H1 (cell line): ENCODE measurements around the gene PTPRJ. TPM values are rescaled to one million over a fixed set of nuclear protein-coding genes. Genes with fewer than 3 reads are reported as not detected.

Experiments
- CTCF ChIA-PET: fragments of 300-600 bp; sonication (Branson Sonifier 250); formaldehyde crosslinking; loops from one replicate; lab custom pipeline; 2021; ENCODE audit not compliant: partially characterized antibody; lab: Charles Lee
- POLR2A ChIA-PET: fragments of 300-600 bp; sonication (Branson Sonifier 250); formaldehyde crosslinking; loops from one replicate; lab custom pipeline; 2021; ENCODE audit warnings: inconsistent platforms; ENCODE audit not compliant: partially characterized antibody; lab: Charles Lee
- DNase-seq, 2 experiments: peaks; one replicate each; pipeline versions ENCODE4 v3.0.0 to v3.0.0-alpha.2; 2010 to 2022; ENCODE audit warnings: low spot score in 2 of 2, low read depth in 1 of 2, mixed read lengths in 1 of 2
- FAIRE-seq: peaks from 2 replicates; lab custom pipeline; 2011; peaks lifted over from hg19 to GRCh38; lab: Jason Lieb, UNC
- H2AFZ ChIP-seq: 2 replicates; pipeline ENCODE4 v1.8.1; 2012; ENCODE audit warnings: low read length, inconsistent platforms
- H2AK5ac ChIP-seq: 2 replicates; pipeline ENCODE4 v1.6.1; 2013; ENCODE audit warnings: low read depth, low read length
- H2BK120ac ChIP-seq: replicated peaks from 2 replicates; pipeline ENCODE3; 2013; ENCODE audit warnings: low read depth, low read length, inconsistent platforms
- H2BK12ac ChIP-seq: 2 replicates; pipeline ENCODE4 v1.6.1; 2013; ENCODE audit warnings: low read depth, low read length
- H2BK15ac ChIP-seq: 2 replicates; pipeline ENCODE4 v1.6.1; 2013; ENCODE audit warnings: low read length
- H2BK20ac ChIP-seq: 2 replicates; pipeline ENCODE4 v1.6.1; 2013; ENCODE audit warnings: low read length
- H2BK5ac ChIP-seq: 2 replicates; pipeline ENCODE4 v1.6.1; 2013; ENCODE audit warnings: low read depth, low read length
- H3K14ac ChIP-seq: 2 replicates; pipeline ENCODE4 v1.6.1; 2013; ENCODE audit warnings: inconsistent platforms; ENCODE audit not compliant: insufficient read length
- H3K18ac ChIP-seq: 2 replicates; pipeline ENCODE4 v1.6.1; 2013; ENCODE audit warnings: low read length; ENCODE audit errors: extremely low read depth
- H3K23ac ChIP-seq: 2 replicates; pipeline ENCODE4 v1.6.1; 2013; ENCODE audit warnings: inconsistent platforms; ENCODE audit not compliant: insufficient read length
- H3K23me2 ChIP-seq: 2 replicates; pipeline ENCODE4 v1.6.1; 2013; ENCODE audit warnings: low read depth, low read length
- H3K27ac ChIP-seq: 2 replicates; pipeline ENCODE4 v1.6.1; 2011; ENCODE audit warnings: low read depth, low read length, inconsistent platforms
- H3K27me3 ChIP-seq, 4 experiments: replicated peaks in 1 of 4; 1 replicate in 1 of 4; 2 replicates in 3 of 4; pipeline versions ENCODE4 v1.6.1 to v1.8.1; 2011 to 2013; ENCODE audit warnings: low read length in 3 of 4, mild to moderate bottlenecking in 3 of 4, inconsistent platforms in 2 of 4, mixed read lengths in 2 of 4, moderate library complexity in 1 of 4; ENCODE audit not compliant: control insufficient read depth in 3 of 4, insufficient read depth in 3 of 4; ENCODE audit errors: extremely low read depth in 1 of 4
- H3K36me3 ChIP-seq, 4 experiments: 2 replicates each; pipeline versions ENCODE4 v1.6.1 to v1.8.1; 2011 to 2013; ENCODE audit warnings: mild to moderate bottlenecking in 4 of 4, low read length in 3 of 4, moderate library complexity in 2 of 4, control low read depth in 1 of 4, inconsistent platforms in 1 of 4; ENCODE audit not compliant: insufficient read depth in 4 of 4, control insufficient read depth in 2 of 4
- H3K4ac ChIP-seq: replicated peaks from 2 replicates; pipeline ENCODE3; 2013; ENCODE audit warnings: low read length, low read depth, mixed read lengths, inconsistent platforms; ENCODE audit not compliant: insufficient read length
- H3K4me1 ChIP-seq, 4 experiments: replicated peaks in 1 of 4; 1 replicate in 1 of 4; 2 replicates in 3 of 4; pipeline versions ENCODE4 v1.6.1 to v1.8.1; 2011 to 2013; ENCODE audit warnings: low read length in 3 of 4, inconsistent platforms in 2 of 4, mixed read lengths in 1 of 4; ENCODE audit not compliant: insufficient read depth in 4 of 4, control insufficient read depth in 3 of 4
- H3K4me2 ChIP-seq, 2 experiments: 2 replicates each; pipeline versions ENCODE4 v1.6.1 to v1.8.1; 2011 to 2013; ENCODE audit warnings: low read depth in 2 of 2, low read length in 2 of 2, control low read depth in 1 of 2, inconsistent platforms in 1 of 2, mild to moderate bottlenecking in 1 of 2; ENCODE audit not compliant: insufficient read depth in 1 of 2
- H3K4me3 ChIP-seq, 4 experiments: fragments of 200-600, 300-600 bp in 1 of 4; sonication (generic), shearing (Covaris generic), sonication (Bioruptor Twin) in 1 of 4; 2 replicates each; pipeline versions ENCODE4 v1.5.1 to v1.8.1; 2011 to 2016; ENCODE audit warnings: low read length in 4 of 4, low read depth in 3 of 4, control low read depth in 2 of 4, inconsistent platforms in 2 of 4, mild to moderate bottlenecking in 2 of 4, mixed read lengths in 1 of 4, moderate library complexity in 1 of 4; ENCODE audit not compliant: insufficient read depth in 2 of 4; ENCODE audit errors: extremely low read depth in 1 of 4
- H3K56ac ChIP-seq: replicated peaks from 2 replicates; pipeline ENCODE3; 2013; ENCODE audit warnings: low read depth, mild to moderate bottlenecking, mixed read lengths, low read length, inconsistent platforms; ENCODE audit not compliant: insufficient read length
- H3K79me1 ChIP-seq: 2 replicates; pipeline ENCODE4 v1.6.1; 2013; ENCODE audit warnings: low read depth, low read length, control low read depth
- H3K79me2 ChIP-seq, 2 experiments: 2 replicates each; pipeline versions ENCODE4 v1.6.1 to v1.8.1; 2012 to 2013; ENCODE audit warnings: low read length in 2 of 2, mild to moderate bottlenecking in 2 of 2, inconsistent platforms in 1 of 2; ENCODE audit not compliant: insufficient read depth in 2 of 2, control insufficient read depth in 1 of 2
- H3K9ac ChIP-seq, 4 experiments: replicated peaks in 1 of 4; 1 replicate in 1 of 4; 2 replicates in 3 of 4; pipeline versions ENCODE4 v1.6.1 to v1.8.1; 2011 to 2013; ENCODE audit warnings: low read depth in 3 of 4, low read length in 3 of 4, control low read depth in 2 of 4, mild to moderate bottlenecking in 2 of 4, moderate library complexity in 2 of 4, inconsistent platforms in 1 of 4; ENCODE audit errors: extremely low read depth in 1 of 4
- H3K9me3 ChIP-seq, 2 experiments: 2 replicates each; pipeline versions ENCODE4 v1.6.1 to v1.8.1; 2012 to 2013; ENCODE audit warnings: mild to moderate bottlenecking in 2 of 2, moderate library complexity in 2 of 2, control low read depth in 1 of 2, inconsistent platforms in 1 of 2, low read depth in 1 of 2, low read length in 1 of 2, mixed read lengths in 1 of 2; ENCODE audit not compliant: insufficient read depth in 2 of 2
- H4K20me1 ChIP-seq, 2 experiments: replicated peaks in 1 of 2; 2 replicates each; pipeline versions ENCODE3 to v1.8.1; 2011 to 2013; ENCODE audit warnings: inconsistent platforms in 2 of 2, low read length in 2 of 2, mild to moderate bottlenecking in 1 of 2; ENCODE audit not compliant: insufficient read depth in 2 of 2, control insufficient read depth in 1 of 2
- H4K5ac ChIP-seq: 2 replicates; pipeline ENCODE4 v1.6.1; 2013; ENCODE audit warnings: low read length, low read depth, mixed read lengths, inconsistent platforms; ENCODE audit not compliant: insufficient read length
- H4K8ac ChIP-seq: 2 replicates; pipeline ENCODE4 v1.8.0; 2013; ENCODE audit warnings: mild to moderate bottlenecking, moderate library complexity, low read length, inconsistent platforms; ENCODE audit not compliant: insufficient read depth; ENCODE audit errors: extremely low read depth
- H4K91ac ChIP-seq: replicated peaks from 2 replicates; pipeline ENCODE3; 2013; ENCODE audit warnings: low read length, mixed read lengths, inconsistent platforms; ENCODE audit not compliant: insufficient read length
- CBX5 ChIP-seq: fragments of 300-800, 300-1000 bp; sonication (generic); IDR thresholded peaks from 2 replicates; pipeline ENCODE4 v1.7.1; 2016; ENCODE audit warnings: antibody characterized with exemption, low read length, low read depth
- KDM1A ChIP-seq: fragments of 200-600, 300-600 bp; sonication (generic); IDR thresholded peaks from 2 replicates; pipeline ENCODE4 v1.7.1; 2016; ENCODE audit warnings: mild to moderate bottlenecking, low read length, borderline replicate concordance
- RFX5 ChIP-seq: IDR thresholded peaks from 2 replicates; pipeline ENCODE4 v1.6.1; 2011; ENCODE audit warnings: low read depth, low read length, improper control_type of control experiment, borderline replicate concordance
- WGBS, 2 experiments: shearing (Covaris generic) in 1 of 2; methylation state at CpG; one replicate each; pipeline versions ENCODE4 v1.1.6 to v1.1.7; 2013 to 2015; ENCODE audit warnings: low lambda C conversion rate in 2 of 2, mixed read lengths in 2 of 2, inconsistent platforms in 1 of 2, low coverage in 1 of 2, missing lambda C conversion rate in 1 of 2; ENCODE audit not compliant: insufficient replicate concordance in 2 of 2, insufficient coverage in 1 of 2, insufficient read length in 1 of 2; ENCODE audit errors: extremely low coverage in 1 of 2, missing lambda C conversion rate in 1 of 2; 5-methylcytosine and 5-hydroxymethylcytosine counted together
- polyA plus RNA-seq, 7 experiments: library from polyadenylated mRNA; depleted of rRNA in 3 of 7; stranded (reverse) in 5 of 7; unstranded in 2 of 7; fragments of >200 nt in 5 of 7; fragments of 200-250 nt in 2 of 7; gene quantifications; 1 replicate in 5 of 7; 2 replicates in 1 of 7; 4 replicates in 1 of 7; pipeline versions ENCODE4 v1.2.1 to v1.2.3, GENCODE V29; 2011 to 2013; ENCODE audit warnings: missing spikeins in 2 of 7, mixed read lengths in 2 of 7
- total RNA-seq: library from RNA; stranded (reverse); fragmentation: NEBNext Ultra II Directional; extraction: Animal tissue kit (Norgen Biotek cat#: 25700); gene quantifications from 2 replicates; pipeline ENCODE4 v1.2.1, GENCODE V29; 2021
- TF ChIP-seq, protein P1 (sequence below): IDR thresholded peaks from 2 replicates; pipeline ENCODE4 v1.6.1; 2011; ENCODE audit warnings: low read depth, mild to moderate bottlenecking, low read length; ENCODE audit not compliant: insufficient read depth

Gene PTPRJ
- total and polyA plus RNA-seq, 2 of the 8 experiments (the other 6 are each of a cell fraction or from before 2014, with no cell fraction given): 4.4 to 22.6 TPM

DNA sequence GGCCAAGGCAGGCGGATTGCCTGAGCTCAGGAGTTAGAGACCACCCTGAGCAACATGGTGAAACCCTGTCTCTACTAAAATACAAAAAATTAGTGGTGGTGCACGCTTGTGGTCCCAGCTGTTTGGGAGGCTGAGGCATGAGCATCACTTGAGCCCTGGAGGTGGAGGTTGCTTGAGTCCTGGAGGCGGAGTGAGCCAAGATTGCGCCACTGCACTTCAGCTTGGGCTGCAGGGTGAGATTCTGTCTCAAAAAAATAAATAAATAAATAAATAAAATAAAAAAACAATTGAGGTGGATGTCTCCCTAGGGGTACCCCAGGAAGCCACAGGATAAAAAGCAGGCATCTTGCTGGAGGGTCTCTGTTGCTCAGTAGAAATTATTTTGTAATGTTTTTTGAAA, 14.1 kb downstream of the PTPRJ start:
- Histone ChIP-seq H3K27ac (no peak overlapping the region), H2AK5ac (no peak overlapping the region), H4K20me1 (peaks cover 0 to 2% of the 10 kb centered on the region in 2 experiments), H3K79me1 (0 out of 2 replicates have a peak, but pooled peaks cover 2% of the 10 kb centered on the region), H4K5ac (no peak overlapping the region), H3K4ac (no peak overlapping the region), H2BK12ac (no peak overlapping the region), H2BK20ac (no peak overlapping the region), H2AFZ (no peak overlapping the region), H3K23ac (no peak overlapping the region), H3K9me3 (no peaks in the 10 kb centered on the region), H4K91ac (no peak overlapping the region), H3K4me3 (no peak overlapping the region), H2BK5ac (no peak overlapping the region), H3K36me3 (no peaks in the 10 kb centered on the region), H3K4me2 (no peak overlapping the region), H3K79me2 (peaks cover 0 to 35% of the 10 kb centered on the region in 2 experiments; a peak in 2 of 4 replicates), H3K9ac (no peak overlapping the region), H2BK120ac (no peak overlapping the region), H3K18ac (no peak overlapping the region), H4K8ac (no peak overlapping the region), H2BK15ac (no peak overlapping the region), H3K56ac (no peak overlapping the region), H3K14ac (no peak overlapping the region), H3K27me3 (no peaks in the 10 kb centered on the region), H3K23me2 (no peaks in the 10 kb centered on the region), H3K4me1 (peaks cover 0 to 20% (median 11%) of the 10 kb centered on the region in 4 experiments; a peak in 5 of 7 replicates)
- CTCF ChIA-PET: interaction anchor here (1.3 to 1.4 kb wide), 3 partner anchors 11 to 56 kb away, joined by 3 to 7 read pairs (median 4); no protein-coding TSS in a partner anchor
- no peak for DNase-seq
- WGBS, 2 experiments: 100% methylated on average over 4 of the region's 4 CpGs; no CpG with 5 or more reads in 1 of the 2 experiments
- POLR2A ChIA-PET: no interaction called here
- no peak for FAIRE-seq
- TF ChIP-seq CBX5 (no peak), RFX5 (no peak), KDM1A (no peak)
- TF ChIP-seq, protein P1, sequence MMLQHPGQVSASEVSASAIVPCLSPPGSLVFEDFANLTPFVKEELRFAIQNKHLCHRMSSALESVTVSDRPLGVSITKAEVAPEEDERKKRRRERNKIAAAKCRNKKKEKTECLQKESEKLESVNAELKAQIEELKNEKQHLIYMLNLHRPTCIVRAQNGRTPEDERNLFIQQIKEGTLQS: no peak
